SK-N-SH (cell line): ENCODE measurements around the gene NAT9. TPM values are rescaled to one million over a fixed set of nuclear protein-coding genes. Genes with fewer than 3 reads are reported as not detected.

ENCODE experiments used
- CTCF ChIA-PET: fragments of 300-600, 350-600 bp; formaldehyde crosslinking; extraction: SDS; loops from one replicate; lab custom pipeline; 2021; lab: Yijun Ruan, JAX
- POLR2A ChIA-PET: fragments of 350-600 bp; sonication (Branson Sonifier 250); formaldehyde crosslinking; extraction: SDS; loops from one replicate; lab custom pipeline; 2020; ENCODE audit warnings: antibody characterized with exemption, inconsistent platforms; lab: Yijun Ruan, JAX
- DNase-seq: peaks from one replicate; pipeline ENCODE4 v3.0.0; 2012
- H2AFZ ChIP-seq: fragments of 200-600 bp; sonication (generic); 2 replicates; pipeline ENCODE4 v1.8.1; 2016; ENCODE audit warnings: antibody characterized with exemption, mild to moderate bottlenecking, low read depth
- H3F3A ChIP-seq: fragments of 200-600 bp; sonication (generic); replicated peaks from 2 replicates; pipeline ENCODE3; 2016; ENCODE audit warnings: antibody characterized with exemption, mild to moderate bottlenecking; ENCODE audit not compliant: insufficient read depth
- H3K27ac ChIP-seq, 2 experiments: fragments of 200-500 bp in 1 of 2; fragments of 200-600 bp in 1 of 2; sonication (Bioruptor generic) in 1 of 2; sonication (generic), shearing (Covaris generic) in 1 of 2; 2 replicates each; pipeline versions ENCODE4 v1.5.1 to v1.6.1; 2014 to 2016; ENCODE audit warnings: low read depth in 2 of 2, inconsistent platforms in 1 of 2, low read length in 1 of 2, mild to moderate bottlenecking in 1 of 2, mixed read lengths in 1 of 2
- H3K27me3 ChIP-seq: fragments of 200-600 bp; sonication (generic), shearing (Covaris generic); 2 replicates; pipeline ENCODE4 v1.6.1; 2016; ENCODE audit warnings: mixed run types; ENCODE audit not compliant: insufficient read depth
- H3K36me3 ChIP-seq, 2 experiments: fragments of 200-500 bp in 1 of 2; fragments of 200-600 bp in 1 of 2; sonication (Bioruptor generic) in 1 of 2; sonication (generic) in 1 of 2; replicated peaks in 1 of 2; 2 replicates each; pipeline versions ENCODE3 to v1.5.1; 2014 to 2016; ENCODE audit warnings: low read length in 1 of 2, mild to moderate bottlenecking in 1 of 2; ENCODE audit not compliant: insufficient read depth in 2 of 2, control insufficient read depth in 1 of 2
- H3K4me1 ChIP-seq, 2 experiments: fragments of 200-500 bp in 1 of 2; fragments of 200-600 bp in 1 of 2; sonication (Bioruptor generic) in 1 of 2; sonication (generic), shearing (Covaris generic) in 1 of 2; 2 replicates each; pipeline versions ENCODE4 v1.5.1 to v1.6.1; 2014 to 2016; ENCODE audit warnings: low read depth in 1 of 2, low read length in 1 of 2, mixed run types in 1 of 2; ENCODE audit not compliant: insufficient read depth in 2 of 2, control insufficient read depth in 1 of 2
- H3K4me2 ChIP-seq: fragments of 200-600 bp; sonication (generic), shearing (Covaris generic); 2 replicates; pipeline ENCODE4 v1.6.1; 2017; ENCODE audit warnings: mixed run types
- H3K4me3 ChIP-seq, 2 experiments: fragments of 200-500 bp in 1 of 2; fragments of 200-600 bp in 1 of 2; sonication (Bioruptor generic) in 1 of 2; sonication (generic), shearing (Covaris generic) in 1 of 2; 2 replicates each; pipeline versions ENCODE4 v1.5.1 to v1.8.1; 2014 to 2016; ENCODE audit warnings: low read depth in 2 of 2, inconsistent platforms in 1 of 2, low read length in 1 of 2, mild to moderate bottlenecking in 1 of 2, mixed read lengths in 1 of 2, moderate library complexity in 1 of 2
- H3K79me2 ChIP-seq: fragments of 200-600 bp; sonication (generic); 2 replicates; pipeline ENCODE4 v1.8.1; 2017; ENCODE audit warnings: mild to moderate bottlenecking; ENCODE audit not compliant: insufficient read depth
- H3K9ac ChIP-seq: fragments of 200-600 bp; sonication (generic); 2 replicates; pipeline ENCODE4 v1.6.1; 2017; ENCODE audit warnings: mixed run types
- H3K9me2 ChIP-seq: fragments of 200-600 bp; sonication (generic); 2 replicates; pipeline ENCODE4 v1.6.1; 2017; ENCODE audit warnings: mixed run types
- H3K9me3 ChIP-seq: fragments of 200-600 bp; sonication (generic); 2 replicates; pipeline ENCODE4 v1.6.1; 2017; ENCODE audit warnings: mixed run types, mild to moderate bottlenecking, moderate library complexity
- H4K20me1 ChIP-seq: fragments of 200-600 bp; sonication (generic); 2 replicates; pipeline ENCODE4 v1.6.1; 2017; ENCODE audit warnings: mild to moderate bottlenecking, mixed run types; ENCODE audit not compliant: insufficient read depth
- ELF1 ChIP-seq: IDR thresholded peaks from 2 replicates; pipeline ENCODE4 v1.4.0; 2012
- EZH2phosphoT487 ChIP-seq: fragments of 200-600 bp; sonication (generic); IDR thresholded peaks from 2 replicates; pipeline ENCODE4 v1.6.1; 2017; ENCODE audit warnings: low read depth, mixed run types, mild to moderate bottlenecking, antibody characterized with exemption, moderate library complexity, borderline replicate concordance
- FOXM1 ChIP-seq: IDR thresholded peaks from 2 replicates; pipeline ENCODE4 v1.4.0; 2012; ENCODE audit warnings: low read depth, mild to moderate bottlenecking
- NRF1 ChIP-seq: IDR thresholded peaks from 2 replicates; pipeline ENCODE4 v1.6.1; 2012; ENCODE audit warnings: low read depth, mild to moderate bottlenecking, low read length
- REST ChIP-seq: IDR thresholded peaks from 2 replicates; pipeline ENCODE4 v1.6.1; 2012; ENCODE audit warnings: mild to moderate bottlenecking, low read depth, low read length, moderate library complexity
- RXRA ChIP-seq: IDR thresholded peaks from 2 replicates; pipeline ENCODE4 v1.4.0; 2012; ENCODE audit warnings: low read depth, mild to moderate bottlenecking, borderline replicate concordance
- SMC3 ChIP-seq: IDR thresholded peaks from 2 replicates; pipeline ENCODE4 v1.6.1; 2012; ENCODE audit warnings: low read depth, low read length, improper control_type of control experiment
- TAF1 ChIP-seq: IDR thresholded peaks from 2 replicates; pipeline ENCODE4 v1.6.1; 2012; ENCODE audit warnings: low read depth, mild to moderate bottlenecking, low read length, moderate library complexity, borderline replicate concordance
- WGBS: methylation state at CpG from one replicate; pipeline ENCODE4 v1.1.6; 2017; ENCODE audit warnings: low lambda C conversion rate; 5-methylcytosine and 5-hydroxymethylcytosine counted together
- polyA plus RNA-seq, 3 experiments: library from polyadenylated mRNA; depleted of rRNA; stranded (reverse); fragments of >200 nt; gene quantifications; 2 replicates each; pipeline ENCODE4 v1.2.3, GENCODE V29; 2012

Gene NAT9
- polyA plus RNA-seq, 1 of the 3 experiments (the other 2 are of a cell fraction): 117 TPM

- TF ChIP-seq REST: no peak
These were observed 36.2 kb upstream of the NAT9 start (continued) for GRCh38 chr17:74812109-74813009.

GRCh38 chr17:74810699-74811485 lies 34.7 kb upstream of the NAT9 start:
- TF ChIP-seq TAF1 (no peak), SMC3 (no peak), ELF1 (no peak), NRF1 (no peak)
- Histone ChIP-seq H3K79me2 (no peaks in the 10 kb centered on the region), H3K4me1 (peaks cover 0 to 29% of the 10 kb centered on the region in 2 experiments; a peak in 2 of 4 replicates), H3K4me3 (no peak overlapping the region), H3K9me3 (no peaks in the 10 kb centered on the region), H3K27me3 (no peaks in the 10 kb centered on the region), H4K20me1 (no peaks in the 10 kb centered on the region), H3K27ac (no peak overlapping the region), H3F3A (no peaks in the 10 kb centered on the region), H3K4me2 (no peak overlapping the region), H2AFZ (no peak overlapping the region), H3K36me3 (peaks cover 0 to 5% of the 10 kb centered on the region in 2 experiments), H3K9me2 (no peaks in the 10 kb centered on the region), H3K9ac (no peak overlapping the region)
- ChIA-PET CTCF (interaction anchor here (0.7 to 98.1 kb wide), 8 partner anchors 10 to 245 kb away, joined by 3 to 3869 read pairs (median 5); partner anchors contain the start of genes FDXR and GRIN2C), POLR2A (no interaction called here)
- WGBS: over 99% methylated on average over 15 of the region's 15 CpGs
- no peak for DNase-seq

- no peak overlapping the region for H3K9ac ChIP-seq
- H3K36me3 ChIP-seq: peaks cover 0 to 7% of the 10 kb centered on the region in 2 experiments
- H4K20me1 ChIP-seq: no peaks in the 10 kb centered on the region
- WGBS: 94% methylated on average over 11 of the region's 17 CpGs
- POLR2A ChIA-PET: interaction anchor here (2.0 kb wide), 1 partner anchor 64 kb away, joined by 11 read pairs; the partner anchor contains the start of gene FDXR
- H3K79me2 ChIP-seq: no peaks in the 10 kb centered on the region
- H3K4me3 ChIP-seq: no peak overlapping the region
- no peak for DNase-seq
- no peak overlapping the region for H2AFZ ChIP-seq
- no peaks in the 10 kb centered on the region for H3K27me3 ChIP-seq
- TF ChIP-seq RXRA (no peak), FOXM1 (no peak), EZH2phosphoT487 (no peak)
- no peaks in the 10 kb centered on the region for H3F3A ChIP-seq
- H3K27ac ChIP-seq: no peak overlapping the region; a peak in 1 of 4 replicates
- H3K9me2 ChIP-seq: no peaks in the 10 kb centered on the region
- CTCF ChIA-PET: interaction anchor here (1.0 to 98.1 kb wide), 10 partner anchors 12 to 82 kb away, joined by 3 to 3869 read pairs (median 10); partner anchors contain the start of genes FDXR, GRIN2C and RAB37
- H3K4me1 ChIP-seq: peaks cover 0 to 48% of the 10 kb centered on the region in 2 experiments; a peak in 2 of 4 replicates
- H3K4me2 ChIP-seq: no peak overlapping the region
- no peaks in the 10 kb centered on the region for H3K9me3 ChIP-seq
These were observed 32.7 kb upstream of the NAT9 start for GRCh38 chr17:74808714-74809430.
